GM04503 (cell line): ENCODE data around the gene DMAC2L.

ENCODE experiments used
- DNase-seq: peaks from one replicate; pipeline ENCODE4 v3.0.0-alpha.2; 2012; ENCODE audit warnings: low read depth

Gene DMAC2L

DNA sequence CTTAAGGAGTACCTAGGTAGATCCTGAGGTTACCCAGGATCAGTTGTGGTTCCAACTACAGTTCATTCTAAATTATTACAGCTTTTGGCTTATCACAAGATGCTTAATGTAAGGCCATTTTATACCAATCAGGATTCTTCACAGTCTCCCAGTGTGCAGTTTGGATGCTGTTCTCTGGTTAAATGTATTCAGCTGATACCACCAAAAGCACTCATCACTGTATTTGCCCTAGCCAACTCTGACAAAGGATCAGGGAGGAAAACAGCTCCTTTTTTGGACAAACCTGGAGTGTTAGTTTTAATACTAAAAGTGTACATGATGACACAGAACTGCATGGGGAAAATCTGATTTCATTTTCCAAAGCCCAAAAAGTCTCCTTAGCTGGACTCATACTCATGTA lies 19.5 kb downstream of the DMAC2L start:
- no peak for DNase-seq

DNA sequence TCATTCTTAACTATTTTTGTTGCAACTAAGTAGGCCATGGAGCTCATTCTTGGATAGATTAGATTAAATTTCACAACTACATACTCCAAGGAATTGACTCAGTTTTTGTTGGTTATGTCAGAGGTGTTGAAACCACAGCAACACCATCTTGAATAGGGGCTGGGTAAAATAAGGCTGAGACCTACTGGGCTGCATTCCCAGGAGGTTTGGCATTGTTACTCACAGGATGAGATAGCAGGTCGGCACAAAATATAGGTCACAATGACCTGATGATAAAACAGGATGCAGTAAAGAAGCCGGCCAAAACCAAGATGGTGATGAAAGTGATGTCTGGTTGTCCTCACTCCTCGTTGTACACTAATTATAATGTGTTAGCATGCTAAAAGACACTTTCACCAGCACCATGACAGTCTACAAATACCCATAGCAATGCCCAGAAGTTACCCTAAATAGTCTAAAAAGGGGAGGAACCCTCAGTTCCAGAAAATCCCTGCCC lies 20.9 kb downstream of the DMAC2L start:
- peak; percentile 73 for DNase-seq

DNA sequence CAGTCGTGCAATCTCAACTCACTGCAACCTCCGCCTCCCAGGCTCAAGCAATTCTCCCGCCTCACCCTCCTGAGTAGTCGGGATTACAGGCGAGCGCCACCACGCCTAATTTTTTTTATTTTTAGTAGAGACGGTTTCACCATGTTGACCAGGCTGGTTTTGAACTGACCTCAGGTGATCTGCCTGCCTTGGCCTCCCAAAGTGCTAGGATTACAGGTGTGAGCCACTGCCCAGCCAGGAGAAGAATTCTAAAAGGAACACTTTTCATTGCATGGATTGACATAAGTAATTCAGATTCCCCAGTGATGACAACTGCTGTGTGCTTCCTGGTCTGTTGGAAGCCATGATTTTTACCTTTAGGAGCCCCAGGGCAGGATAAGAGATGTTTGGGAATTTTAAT lies 22.1 kb downstream of the DMAC2L start:
- no peak for DNase-seq

DNA sequence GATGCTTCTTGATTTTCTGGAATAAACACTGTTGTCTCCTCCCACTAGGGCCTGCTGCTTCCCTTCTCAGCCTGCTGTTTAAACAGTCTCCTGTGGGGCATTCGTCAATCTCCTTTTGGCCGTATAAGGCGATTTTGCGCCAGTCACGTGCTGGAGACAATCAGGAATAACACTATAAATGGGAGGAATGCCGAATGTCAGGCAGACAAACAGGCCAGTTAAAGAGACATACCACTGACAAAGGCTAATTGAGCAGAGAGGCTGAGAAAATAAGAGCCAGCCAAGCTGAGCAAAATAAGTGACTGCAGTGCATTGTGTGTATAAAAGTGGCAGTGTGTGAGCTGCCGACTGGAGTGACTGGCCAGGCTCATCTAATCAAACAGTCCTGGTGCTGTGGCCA lies 23.3 kb downstream of the DMAC2L start:
- DNase-seq: no peak

DNA sequence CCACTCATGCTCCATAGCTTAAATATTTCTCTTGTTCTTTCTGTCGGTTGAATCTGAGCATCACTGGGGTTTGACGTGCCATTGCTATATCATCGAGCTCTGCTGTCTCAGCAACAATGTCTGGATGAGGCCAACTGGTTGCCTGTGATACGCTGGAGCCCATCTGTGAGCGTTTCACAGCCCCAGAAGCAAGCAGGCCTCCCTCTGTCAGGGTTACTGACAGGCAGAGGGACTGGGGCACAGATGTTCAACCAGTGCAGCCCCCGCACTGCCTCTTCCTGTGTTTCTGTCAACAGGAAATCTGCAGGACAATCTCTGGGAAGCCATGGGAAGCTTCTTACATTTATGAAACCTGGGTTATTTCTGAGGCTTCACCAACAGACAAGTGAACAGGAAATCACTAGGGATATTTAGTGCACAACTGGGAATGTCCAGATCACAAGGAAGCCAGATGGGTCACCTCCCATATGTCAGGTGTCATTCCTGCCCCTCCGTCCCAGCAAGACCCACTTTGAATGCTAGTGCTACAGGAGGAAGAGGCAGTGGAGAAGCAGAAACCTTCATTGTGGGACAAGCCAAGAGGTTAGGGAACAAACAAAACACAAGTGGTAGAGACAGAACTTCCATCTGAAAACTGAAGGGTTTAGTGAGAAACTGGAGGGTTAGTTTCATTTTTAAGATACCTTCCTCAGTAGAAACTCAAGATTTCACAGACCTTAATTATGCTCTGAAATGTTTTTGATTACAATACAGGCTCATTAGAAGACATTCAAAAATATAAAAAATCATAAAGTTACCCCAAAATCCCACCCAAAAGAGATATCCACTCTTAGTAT lies 24.1 kb downstream of the DMAC2L start:
- no peak for DNase-seq

DNA sequence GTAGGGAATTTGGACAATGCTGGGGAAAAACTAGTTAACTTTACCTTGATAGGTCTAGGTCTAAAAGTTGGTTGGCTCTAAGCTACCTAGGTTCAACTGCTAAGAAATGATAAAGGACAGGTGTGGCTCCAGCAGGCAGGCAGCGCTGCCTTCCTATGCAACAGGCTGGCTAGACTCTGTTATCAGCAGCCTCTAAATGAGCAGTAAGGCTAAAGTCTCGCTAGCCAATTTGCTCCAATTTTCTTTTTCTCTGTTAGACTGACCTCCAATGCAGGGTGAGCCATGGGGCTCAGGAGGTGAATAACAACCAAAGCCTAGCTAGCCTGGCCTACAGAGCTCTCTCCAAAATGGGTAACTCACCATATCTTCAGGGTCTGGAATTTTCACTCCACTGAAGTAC lies 26.5 kb downstream of the DMAC2L start:
- DNase-seq: no peak

DNA sequence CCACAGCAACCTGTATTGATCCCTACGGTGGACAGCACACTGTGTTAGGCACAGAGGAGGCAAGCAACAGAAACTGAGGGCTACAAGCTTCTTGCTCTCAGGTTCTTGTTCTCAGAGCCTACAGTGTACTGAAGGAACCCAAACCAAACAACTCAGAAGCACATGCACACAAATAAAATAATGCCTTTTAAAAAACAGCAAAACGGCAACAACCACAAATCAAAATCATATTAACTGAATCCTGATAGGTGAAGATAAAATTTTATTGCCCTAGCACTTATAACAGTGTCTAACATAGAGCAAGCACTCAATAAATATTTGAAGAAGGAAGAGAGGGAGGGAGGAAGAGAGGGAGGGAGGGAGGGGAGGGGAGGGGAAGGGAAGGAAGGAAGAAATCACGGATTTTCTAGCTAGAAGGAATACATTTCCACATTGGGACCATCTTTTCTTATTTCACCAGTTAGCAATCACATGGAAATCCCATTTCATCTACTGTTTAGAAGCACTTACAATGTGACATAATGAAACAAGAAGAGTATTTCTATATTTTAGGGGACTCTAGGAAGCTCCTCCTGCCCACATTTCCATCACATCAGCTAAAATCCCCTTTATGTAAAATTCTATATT lies 27.2 kb downstream of the DMAC2L start:
- DNase-seq: no peak

DNA sequence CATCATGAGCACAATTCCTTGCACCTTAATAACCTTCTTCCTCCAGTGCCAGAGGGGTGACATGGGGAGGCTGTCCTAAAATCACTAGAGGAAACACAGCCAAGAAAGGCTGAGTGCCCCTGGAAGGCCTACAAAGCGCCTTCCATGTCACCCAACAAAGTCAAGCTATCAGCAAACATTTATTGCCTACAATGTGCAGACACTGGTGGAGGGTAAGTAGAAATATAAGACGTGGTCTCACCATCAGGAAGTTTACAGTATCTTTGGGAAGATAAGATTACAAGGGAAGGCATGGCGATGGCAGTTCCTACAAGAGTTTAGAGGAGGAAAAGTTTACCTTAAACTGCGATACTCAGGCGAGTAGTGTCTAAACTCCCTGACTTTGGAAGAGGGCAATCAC lies 27.9 kb downstream of the DMAC2L start:
- DNase-seq: no peak

DNA sequence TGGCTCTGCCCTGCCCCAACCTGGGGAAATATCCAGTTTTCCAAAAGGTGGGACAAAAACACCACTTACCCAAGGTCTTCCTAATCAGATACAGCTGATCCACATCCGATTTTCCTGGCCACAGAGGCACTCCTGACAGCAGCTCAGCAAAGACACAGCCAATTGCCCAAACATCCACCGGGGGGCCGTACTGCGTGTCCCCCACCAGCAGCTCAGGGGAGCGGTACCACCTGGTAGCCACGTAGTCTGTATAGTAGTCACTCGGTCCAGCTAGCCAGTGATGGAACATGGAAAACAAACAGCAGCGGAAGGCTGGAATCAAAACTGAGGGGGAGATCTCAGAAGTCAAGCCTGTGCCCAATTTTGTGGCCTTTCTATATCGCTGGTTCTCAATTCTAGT lies 28.8 kb downstream of the DMAC2L start:
- no peak for DNase-seq

DNA sequence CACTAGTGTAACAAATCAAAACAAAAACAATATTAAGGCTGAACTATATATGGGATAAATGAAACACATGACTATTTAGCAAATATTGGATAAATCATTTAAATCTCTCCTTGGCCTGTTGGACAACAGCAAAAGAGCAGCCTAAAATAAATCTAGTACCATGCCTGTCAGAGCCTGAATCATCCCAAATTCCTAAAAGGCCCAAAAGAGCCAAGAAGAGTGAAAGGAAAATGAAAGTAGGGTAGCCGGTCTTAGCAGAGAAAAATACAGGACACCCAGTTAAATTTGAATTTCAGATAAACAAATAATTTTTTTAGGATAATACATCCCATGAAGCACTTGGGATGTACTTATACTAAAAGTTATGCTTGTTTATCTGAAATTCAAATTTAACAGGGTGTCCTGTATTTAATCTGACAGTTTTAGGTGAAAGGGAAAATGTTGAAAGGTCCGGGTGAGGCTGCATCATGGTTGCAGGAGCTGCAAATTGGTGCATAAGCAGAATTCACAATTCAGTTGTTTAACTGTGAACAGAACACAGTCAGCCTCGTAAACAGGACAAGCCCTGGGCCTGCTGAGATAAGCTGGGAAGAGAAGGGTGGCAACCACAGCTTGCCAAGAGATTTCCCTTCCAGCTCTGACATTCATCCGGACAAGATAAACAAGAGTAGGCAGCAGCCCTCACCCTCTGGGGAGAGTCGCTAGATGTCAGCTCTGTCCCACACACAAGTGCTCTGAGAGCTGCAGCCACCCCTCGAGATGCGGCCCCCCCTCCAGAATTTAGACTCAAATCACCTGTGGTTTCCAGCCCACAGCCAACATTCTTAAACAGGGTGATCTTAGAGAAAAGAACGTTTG lies 30.3 kb downstream of the DMAC2L start:
- no peak for DNase-seq

DNA sequence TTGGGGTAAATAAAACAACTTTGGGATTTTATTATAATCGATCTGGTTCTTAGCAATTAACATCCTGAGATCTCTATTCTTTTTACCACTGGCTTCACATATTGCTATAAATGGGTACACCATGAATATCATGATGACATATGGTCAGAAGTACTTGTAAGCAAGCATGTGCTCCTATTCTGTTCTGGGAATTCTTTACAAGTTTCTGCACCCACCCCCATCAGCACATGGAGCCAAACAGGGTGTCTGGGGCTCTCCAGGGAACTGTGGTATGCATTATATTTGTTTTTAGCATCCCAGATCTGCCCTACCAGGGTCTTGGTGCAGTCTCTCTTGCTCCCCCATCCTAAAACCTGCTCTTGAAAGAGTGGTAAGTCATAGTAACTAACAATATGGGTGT lies 31.3 kb downstream of the DMAC2L start:
- no peak for DNase-seq

DNA sequence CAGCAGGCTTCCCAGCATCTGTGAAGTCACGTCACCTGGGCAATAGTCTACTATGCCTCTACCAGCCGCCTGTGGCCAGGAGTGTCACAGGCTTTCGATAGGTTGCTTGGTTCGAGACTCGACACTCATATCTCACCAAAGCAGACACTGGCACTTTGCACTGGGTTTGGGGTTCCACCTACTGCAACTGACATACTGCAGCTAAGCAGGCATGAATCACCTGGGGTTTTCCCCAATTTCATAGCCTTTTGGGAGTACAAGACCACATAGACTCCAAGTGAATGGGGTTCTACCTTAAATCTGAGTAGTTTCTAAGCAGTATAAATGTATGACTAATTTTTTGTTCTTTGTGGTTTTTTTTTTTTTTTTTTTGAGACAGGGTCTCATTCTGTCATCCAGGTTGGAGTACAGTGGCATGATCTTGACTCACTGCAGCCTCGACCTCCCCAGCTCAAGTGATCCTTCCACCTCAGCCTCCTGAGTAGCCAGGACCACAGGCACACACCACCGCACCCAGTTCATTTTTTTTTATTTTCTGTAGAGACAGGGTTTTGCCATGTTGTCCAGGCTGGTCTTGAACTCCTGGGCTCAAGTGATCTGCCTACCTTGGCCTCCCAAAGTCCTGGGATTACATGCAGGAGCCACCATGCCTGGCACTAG lies 32.1 kb downstream of the DMAC2L start:
- no peak for DNase-seq

DNA sequence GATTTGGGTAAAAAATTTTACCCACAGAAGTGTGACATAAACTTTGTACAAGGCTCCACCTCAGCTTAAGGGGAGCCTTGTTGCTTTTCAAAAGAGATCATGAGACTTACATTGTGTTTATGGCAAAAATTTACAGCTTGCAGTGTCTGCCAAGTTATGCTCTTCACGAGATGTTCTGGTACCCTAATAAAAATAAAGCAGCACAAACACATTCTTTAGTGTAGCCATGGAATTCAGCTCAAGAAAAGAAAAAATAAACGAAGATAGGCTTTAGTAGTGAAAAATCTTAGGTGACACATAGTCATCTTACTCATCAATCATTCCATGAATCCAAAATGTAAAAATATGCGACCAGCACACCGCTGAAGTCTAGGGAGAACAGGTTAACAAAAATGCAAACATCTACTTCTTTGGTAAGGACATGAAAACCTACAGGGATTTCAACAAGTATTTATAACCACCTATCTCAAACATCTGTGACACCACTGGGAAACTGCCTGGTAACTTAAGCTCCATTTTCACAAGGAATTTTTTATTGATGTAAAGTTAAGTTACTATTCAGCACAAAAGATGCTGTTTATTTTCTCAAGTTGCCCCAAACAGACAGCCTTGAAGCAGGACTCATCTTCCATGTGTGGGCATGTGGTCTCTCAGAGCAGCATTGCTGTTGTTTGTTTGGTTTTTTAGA lies 32.9 kb downstream of the DMAC2L start:
- no peak for DNase-seq

DNA sequence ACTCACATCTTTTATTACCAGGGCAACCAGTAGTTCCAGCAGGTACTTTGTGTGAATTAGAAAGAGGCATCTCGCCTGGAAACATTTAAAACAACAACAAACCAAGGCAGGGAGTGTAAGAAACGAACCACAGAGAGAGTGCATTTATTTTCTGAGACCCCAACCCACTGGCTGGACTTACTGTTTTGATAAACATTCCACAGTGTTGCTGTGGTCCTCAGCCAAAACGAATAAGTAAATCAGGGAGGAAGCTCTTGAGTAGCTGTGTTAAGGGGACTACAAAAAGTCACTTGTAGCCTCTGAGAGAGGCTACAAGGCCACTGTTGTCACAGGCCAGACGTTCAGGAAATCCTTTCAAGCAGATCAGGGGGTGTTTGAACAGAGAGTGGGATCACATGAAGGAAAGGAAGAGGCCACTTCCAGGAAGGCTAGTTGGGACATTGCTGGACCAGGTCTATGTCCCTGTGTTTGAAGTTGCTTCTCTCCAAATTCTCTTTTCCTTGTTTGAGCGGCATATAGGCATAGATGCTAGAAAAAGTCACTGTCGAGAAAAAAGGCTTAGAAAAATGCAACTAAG lies 33.8 kb downstream of the DMAC2L start:
- no peak for DNase-seq

DNA sequence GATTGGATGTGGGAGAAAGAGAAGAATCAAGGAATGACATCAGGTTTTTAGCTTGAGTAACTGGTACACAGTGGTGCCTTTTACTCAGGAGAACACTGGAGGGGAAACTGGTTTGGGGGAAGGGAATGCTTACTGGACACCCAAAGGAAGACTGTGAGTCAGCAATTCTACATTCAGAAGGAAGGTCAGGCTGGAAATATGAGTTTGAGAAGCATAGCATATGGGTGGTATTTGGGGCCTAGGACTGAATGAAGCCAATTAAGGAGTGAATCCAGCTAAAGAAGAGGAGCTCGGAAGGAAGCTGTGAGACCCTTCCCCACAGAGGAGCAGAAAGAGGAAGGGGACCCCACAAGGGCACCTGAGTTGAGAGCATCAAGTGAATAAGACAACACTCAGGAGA lies 35.4 kb downstream of the DMAC2L start:
- no peak for DNase-seq

DNA sequence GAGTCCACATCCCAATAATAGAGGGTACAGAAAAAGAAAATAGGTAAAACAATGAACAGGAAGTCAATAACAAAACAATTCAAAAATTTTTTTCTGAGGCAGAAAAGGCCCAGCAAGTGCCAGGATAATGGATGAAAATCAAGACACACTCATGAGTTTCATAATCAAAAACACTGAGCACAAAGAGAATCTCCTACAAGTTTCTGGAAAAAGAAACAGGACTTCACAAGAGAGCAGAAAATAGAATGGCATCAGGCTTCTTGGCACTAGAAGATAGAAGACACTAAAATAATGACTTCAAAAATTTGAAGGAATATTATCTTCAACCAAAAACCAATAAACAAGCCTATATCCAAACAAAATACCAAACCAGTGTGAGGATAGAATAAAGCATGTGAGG lies 36.8 kb downstream of the DMAC2L start:
- DNase-seq: no peak

DNA sequence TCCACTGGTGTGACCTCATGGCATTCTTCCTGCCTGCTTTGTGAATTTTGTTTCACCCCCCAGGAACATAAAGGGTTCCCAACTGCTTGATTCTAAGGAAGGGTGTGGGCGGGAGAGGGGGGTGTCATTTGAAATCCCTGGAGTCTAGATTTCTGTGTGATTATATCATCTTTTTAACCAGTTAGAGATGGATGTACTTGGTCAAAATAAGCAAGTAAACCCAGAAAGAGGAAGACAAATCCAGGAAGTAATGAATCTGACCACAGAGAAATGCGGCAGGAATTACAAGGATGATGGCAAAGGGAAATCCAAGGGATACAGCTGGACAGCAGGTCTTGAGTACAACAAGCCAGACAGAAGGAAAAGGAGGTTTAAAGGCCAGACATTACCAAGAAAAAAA lies 38.9 kb downstream of the DMAC2L start:
- peak; percentile 73 for DNase-seq

DNA sequence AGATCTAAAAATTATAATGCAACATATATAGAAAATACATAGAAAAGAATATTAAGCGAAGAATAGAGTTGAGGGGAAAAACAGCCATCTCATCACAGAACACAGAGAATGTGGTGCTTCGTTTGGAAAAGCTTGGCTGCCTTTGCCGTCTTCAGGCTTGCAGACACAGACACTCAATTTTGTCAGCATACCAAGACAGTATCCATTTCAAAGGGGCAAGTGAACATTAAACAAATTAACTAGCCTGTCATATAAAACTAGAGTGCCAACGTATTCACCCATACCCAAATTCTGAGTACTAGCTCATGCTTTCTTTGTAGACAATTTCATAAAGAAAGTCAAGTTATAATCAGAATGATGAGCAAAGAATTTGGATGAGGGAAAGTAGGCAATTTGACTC lies 40.5 kb downstream of the DMAC2L start:
- no peak for DNase-seq

DNA sequence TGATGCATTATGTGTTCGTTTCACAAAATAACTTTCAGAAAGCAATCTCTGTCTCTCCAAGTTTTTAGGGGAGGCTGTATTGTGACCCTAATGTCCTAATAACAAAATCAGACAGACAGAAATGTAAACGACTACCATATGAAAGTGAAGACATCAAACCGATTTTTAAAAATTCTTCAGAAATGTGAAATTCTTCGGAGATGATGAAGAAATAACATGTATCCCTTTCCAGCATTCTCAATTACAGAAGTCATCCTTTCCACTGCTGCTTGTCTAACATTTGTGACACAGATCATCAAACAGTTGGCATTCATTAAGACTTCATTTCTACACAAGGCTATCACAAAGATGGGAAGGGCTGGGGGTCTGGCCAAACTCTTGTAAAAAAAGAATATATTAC lies 41.0 kb downstream of the DMAC2L start:
- no peak for DNase-seq

DNA sequence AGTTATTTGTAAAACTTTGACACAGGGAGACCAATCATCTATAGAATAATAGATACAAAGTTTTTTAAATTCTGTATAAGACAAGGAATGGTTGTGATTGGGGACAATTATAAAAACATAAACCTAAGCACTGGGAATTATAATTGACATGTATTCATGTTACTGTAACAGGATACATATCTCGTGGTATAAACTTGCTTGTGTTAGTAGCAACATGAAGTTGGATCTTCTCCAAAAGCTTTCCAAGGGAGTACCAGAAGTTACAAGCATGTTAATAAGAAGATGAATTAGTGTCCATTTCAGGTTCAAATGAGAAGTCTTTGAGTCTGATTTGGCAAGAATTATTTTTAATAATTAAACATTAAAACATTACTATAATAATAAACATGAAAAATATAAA lies 42.4 kb downstream of the DMAC2L start:
- DNase-seq: no peak

DNA sequence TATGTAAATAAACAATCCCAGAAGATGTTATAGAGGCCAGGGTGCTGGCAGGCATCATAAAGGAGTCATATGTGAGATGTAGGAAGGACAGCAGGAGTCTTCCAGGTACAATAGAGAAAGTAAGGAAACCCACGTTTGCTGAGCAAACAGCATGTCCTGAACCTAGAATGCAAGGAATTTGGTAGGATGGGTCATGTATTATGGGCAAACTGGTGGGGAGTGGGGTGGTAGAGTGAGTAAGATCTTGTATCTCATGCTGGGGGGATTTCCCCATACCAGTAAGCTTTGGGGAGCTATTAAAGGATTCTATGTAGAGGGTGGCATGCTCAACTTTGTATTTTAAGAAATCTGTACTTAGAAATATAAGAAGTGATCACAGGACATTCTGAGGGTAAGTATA lies 43.6 kb downstream of the DMAC2L start:
- no peak for DNase-seq
